ENCODE measurements around the gene LSM7.

The LSM7 gene

DNA sequence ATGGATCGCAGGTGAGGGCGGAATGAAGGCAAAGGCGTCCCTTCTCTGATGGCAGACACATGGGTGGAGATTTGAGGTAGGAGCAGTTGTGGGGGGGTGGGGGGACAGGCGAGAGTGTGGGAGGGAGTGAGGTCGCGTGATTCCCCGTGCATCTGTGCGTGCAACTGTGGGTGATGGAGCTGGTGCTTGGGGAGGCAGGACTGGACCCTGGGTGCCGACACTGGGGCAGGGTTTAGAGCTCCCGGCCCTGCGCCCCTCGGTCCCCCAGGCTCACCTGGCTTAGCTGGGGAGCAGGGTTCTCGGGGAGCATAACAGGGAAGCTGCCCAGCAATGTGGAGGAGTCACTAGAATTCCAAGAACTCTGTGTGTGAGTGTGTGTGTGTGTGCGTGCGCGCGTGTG, 35.0 kb upstream of the LSM7 start:
- Histone ChIP-seq H3K4ac (ENCODE audit: low read length) (no peak overlapping the region), H3K27ac (replicated peaks; ENCODE audit: low read length) (no peak overlapping the region), H3K18ac (ENCODE audit: low read length) (peak overlapping the region; percentile 77), H3K23ac (ENCODE audit: low read depth, low read length, poor library complexity) (no peak overlapping the region), H2BK12ac (ENCODE audit: low read length) (peak overlapping the region; percentile 66), H3K4me2 (ENCODE audit: insufficient read depth, low read length, poor library complexity, severe bottlenecking) (no peak overlapping the region), H2AFZ (ENCODE audit: low read length) (no peak overlapping the region), H2AK5ac (ENCODE audit: low read depth, low read length) (peak overlapping the region; percentile 47), H3K79me1 (ENCODE audit: low read depth, low read length) (peaks cover 2% of the 10 kb centered on the region), H3K9me3 (replicated peaks in 1 of 2; ENCODE audit: control insufficient read depth in 2 of 2, insufficient read depth in 1 of 2, low read depth in 1 of 2, low read length in 2 of 2) (no peaks in the 10 kb centered on the region), H3K4me1 (ENCODE audit: control insufficient read depth in 2 of 2, insufficient read depth in 1 of 2, low read depth in 1 of 2, low read length in 2 of 2) (peaks cover 0 to 2% of the 10 kb centered on the region in 2 donors), H3K36me3 (replicated peaks in 1 of 2; ENCODE audit: control insufficient read depth in 2 of 2, insufficient read depth in 2 of 2, low read length in 2 of 2) (no peaks in the 10 kb centered on the region), H2BK5ac (ENCODE audit: low read length) (no peak overlapping the region), H2BK15ac (ENCODE audit: low read length) (peak overlapping the region; percentile 35), H3K9ac (ENCODE audit: low read depth, low read length, poor library complexity) (no peak overlapping the region), H3K14ac (ENCODE audit: low read length) (no peak overlapping the region), H4K91ac (ENCODE audit: low read depth, low read length, poor library complexity) (no peak overlapping the region), H2BK120ac (ENCODE audit: low read depth, low read length) (peak overlapping the region; percentile 32), H3K27me3 (ENCODE audit: control insufficient read depth in 3 of 3, insufficient read depth in 3 of 3, low read depth in 1 of 3, low read length in 3 of 3) (peaks cover 0 to 16% (median 3%) of the 10 kb centered on the region in 3 experiments), H4K8ac (ENCODE audit: low read depth, low read length) (no peak overlapping the region), H3K4me3 (ENCODE audit: low read length in 2 of 2) (no peak overlapping the region)
- DNase-seq (ENCODE audit: low spot score): no peak
- WGBS, 2 donors (ENCODE audit: extremely low coverage in 2 of 2, insufficient read length in 2 of 2, insufficient replicate concordance in 1 of 2): no CpG with 5 or more reads among the region's 17 CpGs

GRCh38 chr19:2362970-2363300, 34.5 kb upstream of the LSM7 start:
- H2AFZ ChIP-seq (ENCODE audit: low read length): no peak overlapping the region
- H3K4ac ChIP-seq (ENCODE audit: low read length): no peak overlapping the region
- H4K8ac ChIP-seq (ENCODE audit: low read depth, low read length): no peak overlapping the region
- no peaks in the 10 kb centered on the region for H3K79me1 ChIP-seq (ENCODE audit: low read depth, low read length)
- H3K27me3 ChIP-seq (ENCODE audit: control insufficient read depth in 3 of 3, insufficient read depth in 3 of 3, low read depth in 1 of 3, low read length in 3 of 3): peaks cover 0 to 16% (median 3%) of the 10 kb centered on the region in 3 experiments
- H3K4me3 ChIP-seq (ENCODE audit: low read length in 2 of 2): peak overlapping the region in 1 of 2 donors; percentile 6
- H3K18ac ChIP-seq (ENCODE audit: low read length): peak overlapping the region; percentile 72
- no CpG with 5 or more reads among the region's 15 CpGs for WGBS, 2 donors (ENCODE audit: extremely low coverage in 2 of 2, insufficient read length in 2 of 2, insufficient replicate concordance in 1 of 2)
- no peak overlapping the region for H3K4me2 ChIP-seq (ENCODE audit: insufficient read depth, low read length, poor library complexity, severe bottlenecking)
- no peak overlapping the region for H2AK5ac ChIP-seq (ENCODE audit: low read depth, low read length)
- H2BK120ac ChIP-seq (ENCODE audit: low read depth, low read length): peak overlapping the region; percentile 32
- H3K9ac ChIP-seq (ENCODE audit: low read depth, low read length, poor library complexity): no peak overlapping the region
- no peak overlapping the region for H3K23ac ChIP-seq (ENCODE audit: low read depth, low read length, poor library complexity)
- H2BK12ac ChIP-seq (ENCODE audit: low read length): peak overlapping the region; percentile 66
- H2BK15ac ChIP-seq (ENCODE audit: low read length): peak overlapping the region; percentile 35
- H4K91ac ChIP-seq (ENCODE audit: low read depth, low read length, poor library complexity): no peak overlapping the region
- no peak overlapping the region for H3K27ac ChIP-seq (replicated peaks; ENCODE audit: low read length)
- peaks cover 0 to 2% of the 10 kb centered on the region in 2 donors for H3K4me1 ChIP-seq (ENCODE audit: control insufficient read depth in 2 of 2, insufficient read depth in 1 of 2, low read depth in 1 of 2, low read length in 2 of 2)
- H3K14ac ChIP-seq (ENCODE audit: low read length): no peak overlapping the region
- DNase-seq (ENCODE audit: low spot score): no peak
- no peaks in the 10 kb centered on the region for H3K36me3 ChIP-seq (replicated peaks in 1 of 2; ENCODE audit: control insufficient read depth in 2 of 2, insufficient read depth in 2 of 2, low read length in 2 of 2)
- no peaks in the 10 kb centered on the region for H3K9me3 ChIP-seq (replicated peaks in 1 of 2; ENCODE audit: control insufficient read depth in 2 of 2, insufficient read depth in 1 of 2, low read depth in 1 of 2, low read length in 2 of 2)
- no peak overlapping the region for H2BK5ac ChIP-seq (ENCODE audit: low read length)

GRCh38 chr19:2362046-2362969, 33.9 kb upstream of the LSM7 start:
- 100% methylated on average over 4 to 9 of the region's 11 CpGs for WGBS, 2 donors (ENCODE audit: extremely low coverage in 2 of 2, insufficient read length in 2 of 2, insufficient replicate concordance in 1 of 2)
- Histone ChIP-seq H3K4ac (ENCODE audit: low read length) (no peak overlapping the region), H2AFZ (ENCODE audit: low read length) (no peak overlapping the region), H3K9me3 (replicated peaks in 1 of 2; ENCODE audit: control insufficient read depth in 2 of 2, insufficient read depth in 1 of 2, low read depth in 1 of 2, low read length in 2 of 2) (no peaks in the 10 kb centered on the region), H3K18ac (ENCODE audit: low read length) (no peak overlapping the region), H3K27ac (replicated peaks; ENCODE audit: low read length) (no peak overlapping the region), H2AK5ac (ENCODE audit: low read depth, low read length) (no peak overlapping the region), H3K9ac (ENCODE audit: low read depth, low read length, poor library complexity) (no peak overlapping the region), H3K4me2 (ENCODE audit: insufficient read depth, low read length, poor library complexity, severe bottlenecking) (no peak overlapping the region), H3K27me3 (ENCODE audit: control insufficient read depth in 3 of 3, insufficient read depth in 3 of 3, low read depth in 1 of 3, low read length in 3 of 3) (peaks cover 0 to 16% (median 3%) of the 10 kb centered on the region in 3 experiments), H3K4me3 (ENCODE audit: low read length in 2 of 2) (peak overlapping the region in 1 of 2 donors; percentile 6), H3K4me1 (ENCODE audit: control insufficient read depth in 2 of 2, insufficient read depth in 1 of 2, low read depth in 1 of 2, low read length in 2 of 2) (peaks cover 0 to 2% of the 10 kb centered on the region in 2 donors), H3K14ac (ENCODE audit: low read length) (no peak overlapping the region), H3K79me1 (ENCODE audit: low read depth, low read length) (no peaks in the 10 kb centered on the region), H2BK120ac (ENCODE audit: low read depth, low read length) (peak overlapping the region; percentile 32), H3K36me3 (replicated peaks in 1 of 2; ENCODE audit: control insufficient read depth in 2 of 2, insufficient read depth in 2 of 2, low read length in 2 of 2) (no peaks in the 10 kb centered on the region), H4K8ac (ENCODE audit: low read depth, low read length) (no peak overlapping the region), H3K23ac (ENCODE audit: low read depth, low read length, poor library complexity) (no peak overlapping the region), H2BK12ac (ENCODE audit: low read length) (no peak overlapping the region), H4K91ac (ENCODE audit: low read depth, low read length, poor library complexity) (no peak overlapping the region), H2BK15ac (ENCODE audit: low read length) (peak overlapping the region; percentile 35), H2BK5ac (ENCODE audit: low read length) (no peak overlapping the region)
- no peak for DNase-seq (ENCODE audit: low spot score)

- WGBS, 2 donors (ENCODE audit: extremely low coverage in 2 of 2, insufficient read length in 2 of 2, insufficient replicate concordance in 1 of 2): no CpG with 5 or more reads among the region's 24 CpGs
- Histone ChIP-seq H2BK120ac (ENCODE audit: low read depth, low read length) (peak overlapping the region; percentile 22), H3K14ac (ENCODE audit: low read length) (no peak overlapping the region), H2BK15ac (ENCODE audit: low read length) (peak overlapping the region; percentile 9), H2AFZ (ENCODE audit: low read length) (no peak overlapping the region), H4K8ac (ENCODE audit: low read depth, low read length) (no peak overlapping the region), H3K4me1 (ENCODE audit: control insufficient read depth in 2 of 2, insufficient read depth in 1 of 2, low read depth in 1 of 2, low read length in 2 of 2) (peaks cover 0 to 2% of the 10 kb centered on the region in 2 donors), H2BK12ac (ENCODE audit: low read length) (peak overlapping the region; percentile 16), H3K9ac (ENCODE audit: low read depth, low read length, poor library complexity) (no peak overlapping the region), H3K23ac (ENCODE audit: low read depth, low read length, poor library complexity) (no peak overlapping the region), H3K18ac (ENCODE audit: low read length) (peak overlapping the region; percentile 83), H3K9me3 (replicated peaks in 1 of 2; ENCODE audit: control insufficient read depth in 2 of 2, insufficient read depth in 1 of 2, low read depth in 1 of 2, low read length in 2 of 2) (no peaks in the 10 kb centered on the region), H2AK5ac (ENCODE audit: low read depth, low read length) (no peak overlapping the region), H3K79me1 (ENCODE audit: low read depth, low read length) (no peaks in the 10 kb centered on the region), H3K36me3 (replicated peaks in 1 of 2; ENCODE audit: control insufficient read depth in 2 of 2, insufficient read depth in 2 of 2, low read length in 2 of 2) (no peaks in the 10 kb centered on the region), H4K91ac (ENCODE audit: low read depth, low read length, poor library complexity) (no peak overlapping the region), H3K4me3 (ENCODE audit: low read length in 2 of 2) (no peak overlapping the region), H3K4ac (ENCODE audit: low read length) (no peak overlapping the region), H2BK5ac (ENCODE audit: low read length) (peak overlapping the region; percentile 48), H3K4me2 (ENCODE audit: insufficient read depth, low read length, poor library complexity, severe bottlenecking) (no peak overlapping the region), H3K27ac (replicated peaks; ENCODE audit: low read length) (no peak overlapping the region), H3K27me3 (ENCODE audit: control insufficient read depth in 3 of 3, insufficient read depth in 3 of 3, low read depth in 1 of 3, low read length in 3 of 3) (peaks cover 0 to 16% (median 3%) of the 10 kb centered on the region in 3 experiments)
- no peak for DNase-seq (ENCODE audit: low spot score)
Measured at GRCh38 chr19:2361246-2362045, 33.1 kb upstream of the LSM7 start.

Measured in neuronal stem cell (in vitro differentiated cells).